Psoas muscle (tissue), 8 donors: Measurements from ENCODE around the gene GALNT14. TPM values are rescaled to one million over a fixed set of nuclear protein-coding genes. Genes with fewer than 3 reads are reported as not detected.

Experiments used
- ATAC-seq, 4 donors: fragments of 200-7000 bp; cut with Tn5 transposase; one replicate each; pipeline ENCODE4 v1.9.1; 2020; ENCODE audit warnings: moderate library complexity in 3 of 4, mild to moderate bottlenecking in 2 of 4
- DNase-seq, 2 donors: peaks; one replicate each; pipeline ENCODE4 v3.0.0-alpha.2; 2020
- H3K27ac ChIP-seq: fragments of 200-600 bp; one replicate; pipeline ENCODE4 v1.8.0; 2022
- H3K27me3 ChIP-seq, 3 donors: fragments of 200-600 bp in 1 of 3; one replicate each; pipeline versions ENCODE4 v1.6.1 to v1.8.0; 2013 to 2022; ENCODE audit warnings: low read length in 2 of 3, mild to moderate bottlenecking in 2 of 3, moderate library complexity in 1 of 3; ENCODE audit not compliant: insufficient read depth in 3 of 3
- H3K36me3 ChIP-seq, 2 donors: fragments of 200-600 bp in 1 of 2; one replicate each; pipeline versions ENCODE4 v1.6.1 to v1.8.0; 2013 to 2022; ENCODE audit warnings: low read depth in 1 of 2, mild to moderate bottlenecking in 1 of 2, moderate library complexity in 1 of 2; ENCODE audit not compliant: insufficient read depth in 1 of 2
- H3K4me1 ChIP-seq: fragments of 200-600 bp; one replicate; pipeline ENCODE4 v1.8.0; 2022
- H3K4me3 ChIP-seq: fragments of 200-600 bp; one replicate; pipeline ENCODE4 v1.8.0; 2022; ENCODE audit warnings: mild to moderate bottlenecking
- H3K9me3 ChIP-seq: fragments of 200-600 bp; one replicate; pipeline ENCODE4 v1.8.0; 2022
- WGBS, 3 donors: extraction: QIAGEN DNeasy Blood & Tissue Kit; methylation state at CpG; one replicate each; pipeline versions ENCODE4 v1.1.6 to v1.1.7; 2013; 5-methylcytosine and 5-hydroxymethylcytosine counted together
- intact Hi-C, 2 donors: fragments of 100-400 bp; cut with DNase I; formaldehyde crosslinking; loops; one replicate each; pipeline versions ENCODE4 v1.11.0 to v1.14.2; 2022
- polyA plus RNA-seq, 3 donors: library from polyadenylated mRNA; stranded (reverse); fragments of 200-250 nt; gene quantifications; one replicate each; pipeline ENCODE4 v1.2.3, GENCODE V29; 2013
- total RNA-seq, 4 donors: library from RNA; stranded (reverse); fragmentation: NEBNext Ultra II Directional in 2 of 4; extraction: Animal tissue kit (Norgen Biotek cat#: 25700) in 2 of 4; gene quantifications; one replicate each; pipeline versions ENCODE4 v1.2.1 to v1.2.4, GENCODE V29; 2021 to 2023
- TF ChIP-seq, protein P1 (sequence below): fragments of 200-600 bp; IDR thresholded peaks from one replicate; pipeline ENCODE4 v1.8.0; 2022; ENCODE audit warnings: antibody characterized with exemption
- donor health status: healthy with polysubstance abuse.
- donor health status: DM: no; HTN: no; CAD: no; lungs with moderate emphysema.
- donor health status: Bipolar disorder and iron deficiency.
- donor health status: healthy.
- donor health status: DM: yes; HTN: yes; CAD: no.
- donor health status: DM: no; HTN: no; CAD: no.
- donor health status: DM: no; HTN: no; CAD: no.
- donor health status: DM: yes; HTN: yes; CAD: no.

Gene GALNT14
- total and polyA plus RNA-seq, 7 donors: 0.13 to 0.54 (median 0.24) TPM; not detected in 1

DNA sequence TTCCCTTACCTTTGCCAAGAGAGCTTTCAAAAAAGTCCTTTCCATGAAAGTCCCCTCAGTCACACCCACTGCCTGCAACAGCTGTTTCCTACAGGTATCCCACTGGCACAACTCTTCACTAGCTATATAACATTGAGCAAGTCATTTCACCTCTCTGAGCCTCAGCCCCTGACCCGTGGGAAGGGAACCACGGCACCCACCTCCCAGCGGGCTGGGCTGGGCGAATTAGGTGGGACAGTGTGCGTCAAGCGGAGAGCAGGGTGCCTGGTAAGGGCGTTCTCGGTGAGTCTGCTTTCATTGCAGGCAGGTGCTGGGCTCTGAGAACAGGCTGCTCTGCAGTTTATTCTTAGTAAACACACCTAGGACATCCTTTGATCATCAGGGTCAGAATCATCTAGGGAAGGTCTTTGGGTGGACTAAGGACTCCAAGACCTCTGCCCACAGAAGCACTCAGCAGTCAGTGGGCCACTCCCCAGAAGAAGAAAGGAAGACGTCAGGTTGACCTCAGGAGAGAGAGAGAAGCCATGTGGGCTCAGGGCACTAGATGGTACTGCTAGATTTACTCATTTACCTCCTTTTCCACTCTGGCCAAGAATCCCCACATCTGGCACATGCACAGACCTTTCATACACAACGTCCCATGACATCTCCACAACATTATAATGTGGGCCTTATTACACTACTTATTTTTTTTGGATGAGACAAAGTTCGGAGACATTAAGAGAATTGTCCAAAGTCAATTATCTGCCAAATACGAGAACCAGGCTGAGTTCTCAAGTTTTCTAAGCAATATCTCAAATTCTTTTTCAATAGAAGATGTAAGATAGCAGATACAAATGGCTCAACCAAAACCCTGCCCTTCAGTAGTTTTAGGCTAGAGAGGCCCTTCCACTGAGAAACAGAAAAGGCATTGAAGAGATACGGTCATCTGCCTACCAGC lies 79.9 kb downstream of the GALNT14 start:
- TF ChIP-seq, protein P1, sequence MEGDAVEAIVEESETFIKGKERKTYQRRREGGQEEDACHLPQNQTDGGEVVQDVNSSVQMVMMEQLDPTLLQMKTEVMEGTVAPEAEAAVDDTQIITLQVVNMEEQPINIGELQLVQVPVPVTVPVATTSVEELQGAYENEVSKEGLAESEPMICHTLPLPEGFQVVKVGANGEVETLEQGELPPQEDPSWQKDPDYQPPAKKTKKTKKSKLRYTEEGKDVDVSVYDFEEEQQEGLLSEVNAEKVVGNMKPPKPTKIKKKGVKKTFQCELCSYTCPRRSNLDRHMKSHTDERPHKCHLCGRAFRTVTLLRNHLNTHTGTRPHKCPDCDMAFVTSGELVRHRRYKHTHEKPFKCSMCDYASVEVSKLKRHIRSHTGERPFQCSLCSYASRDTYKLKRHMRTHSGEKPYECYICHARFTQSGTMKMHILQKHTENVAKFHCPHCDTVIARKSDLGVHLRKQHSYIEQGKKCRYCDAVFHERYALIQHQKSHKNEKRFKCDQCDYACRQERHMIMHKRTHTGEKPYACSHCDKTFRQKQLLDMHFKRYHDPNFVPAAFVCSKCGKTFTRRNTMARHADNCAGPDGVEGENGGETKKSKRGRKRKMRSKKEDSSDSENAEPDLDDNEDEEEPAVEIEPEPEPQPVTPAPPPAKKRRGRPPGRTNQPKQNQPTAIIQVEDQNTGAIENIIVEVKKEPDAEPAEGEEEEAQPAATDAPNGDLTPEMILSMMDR: no peak
- no peaks in the 10 kb centered on the region for H3K36me3 ChIP-seq
- DNase-seq (no peak), ATAC-seq (no peak)
- WGBS, 3 donors: 82 to 88% (median 87%) methylated on average over 13 of the region's 13 CpGs
- H3K27ac ChIP-seq: no peak overlapping the region
- no peaks in the 10 kb centered on the region for H3K4me1 ChIP-seq
- H3K27me3 ChIP-seq: no peaks in the 10 kb centered on the region
- no peak overlapping the region for H3K4me3 ChIP-seq
- no peaks in the 10 kb centered on the region for H3K9me3 ChIP-seq
- intact Hi-C loops: no loop called here

DNA sequence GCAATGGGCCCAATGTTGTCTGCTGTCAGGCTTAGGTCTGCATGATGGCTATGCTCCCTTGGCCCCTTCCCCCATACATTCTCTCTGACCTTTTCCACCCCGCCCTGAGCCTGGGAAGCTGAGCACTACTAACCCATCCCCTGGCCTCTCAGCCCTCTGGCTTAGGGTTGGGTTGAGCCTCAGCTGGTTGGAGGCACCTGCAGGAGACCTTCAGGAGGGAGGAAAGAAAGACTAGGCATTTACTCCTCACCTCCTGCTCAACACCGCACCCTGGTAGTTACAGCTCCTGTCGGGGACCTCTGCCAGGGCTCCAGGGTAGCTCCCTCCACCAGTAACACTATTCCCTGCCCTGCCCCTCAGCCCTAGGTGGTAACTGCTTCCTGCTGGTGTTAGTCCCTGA lies 80.5 kb downstream of the GALNT14 start:
- WGBS, 3 donors: 80 to 91% (median 81%) methylated on average over 3 of the region's 3 CpGs
- intact Hi-C loops: no loop called here
- Histone ChIP-seq H3K4me1 (no peaks in the 10 kb centered on the region), H3K9me3 (no peaks in the 10 kb centered on the region), H3K27me3 (no peaks in the 10 kb centered on the region), H3K4me3 (no peak overlapping the region), H3K36me3 (no peaks in the 10 kb centered on the region), H3K27ac (no peak overlapping the region)
- TF ChIP-seq, protein P1: no peak
- DNase-seq (no peak), ATAC-seq (no peak)

DNA sequence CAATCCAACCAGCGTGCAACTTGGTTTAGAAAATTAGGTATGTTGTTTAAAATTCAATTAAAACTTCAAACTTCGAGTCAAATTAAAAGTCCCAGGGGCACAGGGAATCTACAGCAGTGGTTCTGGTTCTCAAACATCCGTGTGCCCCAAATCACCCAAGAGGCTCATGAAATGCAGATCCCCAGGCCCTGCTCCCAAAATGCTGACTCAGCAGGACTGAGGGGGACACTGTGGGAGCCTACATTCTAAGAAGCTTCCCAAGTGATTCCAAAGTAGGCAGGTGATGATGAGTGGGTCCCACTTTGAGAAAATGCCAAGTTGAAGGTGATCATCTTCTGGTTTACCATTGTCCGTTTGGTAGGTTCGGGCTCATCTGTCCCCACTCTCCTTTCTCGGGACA lies 82.3 kb downstream of the GALNT14 start:
- ATAC-seq: no peak
- Histone ChIP-seq H3K27ac (no peak overlapping the region), H3K27me3 (no peaks in the 10 kb centered on the region), H3K4me3 (no peak overlapping the region), H3K4me1 (no peaks in the 10 kb centered on the region), H3K9me3 (no peaks in the 10 kb centered on the region), H3K36me3 (no peaks in the 10 kb centered on the region)
- TF ChIP-seq, protein P1: no peak
- intact Hi-C loops: no loop called here
- no peak for DNase-seq
- WGBS, 3 donors: 93 to 95% (median 94%) methylated on average over 6 of the region's 6 CpGs

DNA sequence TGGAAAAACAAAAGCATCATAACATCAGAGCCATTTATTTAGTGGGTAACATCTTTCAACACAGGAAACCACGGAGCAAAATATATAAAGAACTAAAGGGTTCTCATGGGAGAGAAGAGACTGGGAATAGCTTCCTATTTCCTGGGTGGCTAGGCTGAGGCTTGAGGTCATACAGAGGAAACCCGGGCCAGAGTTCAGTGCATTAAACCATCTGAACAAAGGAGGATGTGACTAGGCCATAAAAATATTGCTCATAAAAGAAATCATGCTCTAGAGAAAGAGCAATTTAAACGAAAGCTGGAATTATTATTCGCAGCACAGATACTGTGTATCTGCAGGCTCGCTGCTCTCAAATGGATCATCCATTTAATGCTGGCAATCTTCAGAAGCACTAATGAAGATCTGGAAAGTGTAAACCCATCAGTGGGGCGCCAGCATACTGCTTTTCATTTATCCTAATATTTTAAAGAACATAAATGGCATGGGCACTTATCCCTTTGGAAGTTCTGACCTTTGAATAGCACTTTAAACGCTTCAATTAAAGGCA lies 83.3 kb downstream of the GALNT14 start:
- Histone ChIP-seq H3K9me3 (no peaks in the 10 kb centered on the region), H3K27me3 (no peaks in the 10 kb centered on the region), H3K27ac (no peak overlapping the region), H3K4me3 (no peak overlapping the region), H3K36me3 (no peaks in the 10 kb centered on the region), H3K4me1 (no peaks in the 10 kb centered on the region)
- TF ChIP-seq, protein P1: no peak
- DNase-seq (no peak), ATAC-seq (no peak)
- WGBS, 3 donors: 70 to 73% (median 72%) methylated on average over 7 of the region's 7 CpGs
- intact Hi-C loops: no loop called here
